ENCODE results near the gene BMPR1A.

GRCh38 chr10:86749854-86750253 is 6.6 kb upstream of the BMPR1A start:
- TF ChIP-seq CTCF (conservative IDR thresholded peaks at IDR 0.05) = no peak
- TF ChIP-seq EZH2 (IDR thresholded peaks at IDR 0.05; ENCODE audit: low read depth) = no peak

Measured in PC-9 (cell line).